ENCODE measurements around the gene SAC3D1. TPM values are rescaled to one million over a fixed set of nuclear protein-coding genes. Genes with fewer than 3 reads are reported as not detected.
"Not testable (repeated sequence)": the region's sequence is repeated elsewhere in the genome, so short reads cannot be mapped to it uniquely, and the experiment has no call there.

SAC3D1 gene
- total RNA-seq, 2 experiments from 2014 or later: 18.3 to 20.5 TPM

- CTCF ChIA-PET: no interaction called here
- POLR2A ChIA-PET: no interaction called here
Observed at GRCh38 chr11:65019824-65020223, 21.2 kb upstream of the SAC3D1 start.

DNA sequence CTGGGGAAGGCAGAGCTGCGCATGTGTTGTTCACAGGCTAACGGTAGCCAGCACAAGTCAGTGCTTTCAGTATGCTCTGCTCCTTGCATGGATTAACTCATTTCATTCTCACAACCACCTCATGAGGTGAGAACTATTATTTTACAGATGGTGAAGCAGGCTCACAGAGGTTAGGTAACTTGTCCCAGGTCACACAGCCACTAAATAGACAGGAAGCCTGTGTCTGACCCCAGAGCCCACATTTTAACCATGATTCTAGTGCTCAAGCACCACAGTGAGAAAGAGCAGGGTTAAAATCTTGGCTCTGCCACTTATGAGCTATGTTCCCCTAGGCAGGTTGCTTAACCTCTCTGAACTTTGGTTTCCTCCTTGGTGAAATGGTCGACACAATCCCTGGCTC, 20.0 kb upstream of the SAC3D1 start:
- POLR2A ChIA-PET: no interaction called here
- CTCF ChIA-PET: interaction anchor here (0.7 kb wide), 1 partner anchor 66 kb away, joined by 3 read pairs; no protein-coding TSS in a partner anchor

DNA sequence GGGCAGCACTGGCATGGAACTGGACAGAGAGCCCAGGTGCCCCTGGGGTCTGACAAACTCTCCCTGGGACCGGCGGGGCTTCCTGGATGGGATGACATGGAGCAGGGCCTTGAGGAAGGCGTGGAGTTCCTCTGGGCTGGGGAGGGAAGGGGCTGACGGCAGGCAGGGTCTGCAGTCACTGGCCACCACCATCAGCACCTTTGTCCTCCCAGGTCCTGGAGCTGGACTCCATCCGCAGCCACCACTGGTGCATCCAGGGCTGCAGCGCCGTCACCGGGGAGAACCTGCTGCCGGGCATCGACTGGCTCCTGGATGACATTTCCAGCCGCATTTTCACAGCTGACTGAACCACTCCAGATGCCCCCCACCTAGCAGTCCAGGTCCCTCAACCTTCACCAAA, 19.5 kb upstream of the SAC3D1 start:
- POLR2A ChIA-PET: no interaction called here
- CTCF ChIA-PET: no interaction called here

- POLR2A ChIA-PET, CTCF ChIA-PET: not testable (repeated sequence)
Observed at GRCh38 chr11:65023502-65023901, 17.5 kb upstream of the SAC3D1 start.

DNA sequence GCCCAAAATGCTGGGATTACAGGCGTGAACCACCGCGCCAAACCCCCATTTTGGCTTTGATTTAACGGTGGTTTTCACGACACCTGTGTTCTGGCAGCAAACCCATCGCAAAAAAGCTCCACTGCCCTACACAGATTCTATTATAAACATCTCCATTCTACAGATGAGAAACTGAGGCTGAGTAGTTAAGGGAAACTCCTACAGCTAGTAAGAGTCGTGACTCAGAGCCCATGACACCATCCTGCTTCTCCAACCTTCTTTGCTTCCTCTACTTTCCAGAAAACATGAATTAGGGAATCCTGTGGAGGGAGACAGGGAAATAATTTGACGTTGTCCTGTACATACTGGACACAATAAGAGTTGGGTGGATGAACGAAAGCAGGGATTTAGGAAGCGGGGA, 14.2 kb upstream of the SAC3D1 start:
- CTCF ChIA-PET: interaction anchor here (1.0 to 2.7 kb wide), 6 partner anchors 9 to 180 kb away, joined by 3 to 19 read pairs (median 4); partner anchors contain the start of genes ARL2 and SAC3D1
- POLR2A ChIA-PET: interaction anchor here (0.9 to 1.0 kb wide), 2 partner anchors 12 to 90 kb away, joined by 3 read pairs; partner anchors contain the start of gene ARL2

DNA sequence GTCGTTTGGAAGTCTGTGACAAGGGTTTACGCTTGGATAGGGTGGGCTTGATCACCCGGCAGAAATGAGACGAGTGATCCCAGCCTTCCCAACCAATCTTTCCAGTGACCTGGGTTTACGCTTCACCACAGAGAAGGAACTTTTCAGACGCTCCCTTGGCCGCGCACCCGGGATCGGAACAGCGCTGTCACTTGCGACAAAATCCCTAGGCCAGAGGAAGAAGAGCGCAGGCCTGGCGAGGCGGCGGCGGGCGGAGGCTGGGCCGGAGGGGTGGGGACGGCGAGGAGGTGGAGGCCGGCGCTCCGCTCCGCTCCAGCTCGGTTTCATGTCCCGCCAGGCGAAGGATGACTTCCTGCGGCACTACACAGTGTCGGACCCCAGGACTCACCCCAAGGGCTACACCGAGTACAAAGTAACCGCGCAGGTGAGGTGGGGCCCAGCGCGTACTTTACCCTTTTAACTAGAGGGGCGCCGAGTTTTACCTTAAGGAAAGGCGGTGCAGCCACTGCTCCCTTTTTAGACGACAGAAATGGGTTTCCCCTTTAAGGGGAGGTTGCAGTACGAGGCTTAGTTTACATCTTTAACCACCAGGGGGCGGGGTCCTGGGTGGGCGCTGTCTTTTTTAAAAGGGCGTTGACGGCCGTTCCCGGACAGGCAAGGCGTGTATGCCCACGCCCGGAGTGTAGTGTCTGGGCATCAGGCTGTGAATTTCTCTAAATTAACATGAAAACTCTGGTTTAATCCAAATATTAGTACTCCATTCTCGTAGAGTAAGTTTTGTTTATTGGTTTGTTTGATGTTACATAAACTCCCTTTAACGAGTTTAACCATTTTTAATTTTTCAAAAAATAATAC, 13.6 kb upstream of the SAC3D1 start, which contains the start of gene SNX15:
Gene SNX15 (plus strand): TSS at position 227 of the 855 bp plus-strand sequence. CDS start 99 bp downstream, at position 326.
- CTCF ChIA-PET: interaction anchor here (1.0 to 2.7 kb wide), 6 partner anchors 10 to 180 kb away, joined by 3 to 19 read pairs (median 4); partner anchors contain the start of genes ARL2 and SAC3D1
- POLR2A ChIA-PET: interaction anchor here (0.5 to 1.0 kb wide), 2 partner anchors 12 to 89 kb away, joined by 3 to 6 read pairs; no protein-coding TSS in a partner anchor

DNA sequence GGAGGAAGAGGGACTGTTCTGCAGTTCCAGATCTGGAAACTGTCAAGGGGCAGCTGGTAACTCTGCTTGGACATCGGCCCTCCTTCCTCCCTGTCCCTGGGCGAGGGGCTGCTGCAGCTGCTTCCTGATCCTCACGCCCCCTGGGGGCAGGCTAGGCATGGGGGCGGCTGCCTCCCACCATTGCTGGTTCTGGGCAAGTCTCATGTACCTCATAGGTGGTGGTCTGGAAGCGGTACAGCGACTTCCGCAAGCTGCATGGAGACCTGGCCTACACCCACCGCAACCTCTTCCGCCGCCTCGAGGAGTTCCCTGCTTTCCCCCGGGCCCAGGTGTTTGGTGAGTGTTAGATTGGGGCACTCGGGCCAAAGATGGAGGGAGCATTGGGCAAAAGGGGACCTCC, 8.8 kb upstream of the SAC3D1 start:
- ChIA-PET POLR2A (no interaction called here), CTCF (interaction anchor here (0.7 kb wide), 1 partner anchor 18 kb away, joined by 3 read pairs; the partner anchor contains the start of gene ARL2)

GRCh38 chr11:65034423-65034822, 6.6 kb upstream of the SAC3D1 start:
- ChIA-PET POLR2A (interaction anchor here (0.5 kb wide), 1 partner anchor 79 kb away, joined by 3 read pairs; no protein-coding TSS in a partner anchor), CTCF (interaction anchor here (1.3 kb wide), 1 partner anchor 20 kb away, joined by 4 read pairs; no protein-coding TSS in a partner anchor)

- CTCF ChIA-PET: no interaction called here
- POLR2A ChIA-PET: no interaction called here
Observed at GRCh38 chr11:65035579-65035978, 5.4 kb upstream of the SAC3D1 start.

DNA sequence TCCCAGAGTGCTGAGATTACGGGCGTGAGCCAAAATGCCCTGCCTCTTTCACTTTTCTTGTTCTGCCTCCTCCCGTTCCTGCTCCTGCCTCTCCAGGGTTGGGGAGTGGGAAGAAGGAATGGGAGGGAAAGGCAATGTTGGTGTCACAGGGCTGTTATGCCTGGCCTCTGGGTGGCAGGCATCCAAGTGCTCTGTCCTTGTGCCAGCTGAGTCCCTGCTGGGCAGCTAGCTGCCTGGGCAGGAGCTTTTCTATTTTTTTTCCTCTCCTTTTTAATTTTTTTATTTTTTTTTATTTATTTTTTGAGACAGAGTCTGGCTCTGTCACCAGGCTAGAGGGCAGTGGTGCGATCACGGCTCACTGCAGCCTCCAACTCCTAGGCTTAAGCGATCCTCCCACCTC, 4.1 kb upstream of the SAC3D1 start:
- ChIA-PET POLR2A (interaction anchor here (0.8 kb wide), 1 partner anchor 178 kb away, joined by 3 read pairs; no protein-coding TSS in a partner anchor), CTCF (no interaction called here)

DNA sequence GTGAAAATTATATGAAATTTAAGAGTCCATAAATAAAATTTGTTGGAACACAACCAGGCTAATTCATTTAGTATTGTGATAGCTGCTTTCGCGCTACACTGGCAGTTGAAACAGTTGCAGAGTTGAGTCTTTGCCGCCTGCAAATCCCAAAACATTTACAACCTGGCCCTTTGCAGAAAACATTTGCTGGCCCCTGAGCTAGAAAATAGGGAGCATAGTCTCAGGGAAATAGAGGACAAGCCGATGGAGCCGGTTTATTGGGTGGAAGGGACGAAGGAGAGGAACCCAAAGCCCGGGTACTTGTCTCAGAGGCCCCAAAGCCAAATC, 527 bp upstream of the SAC3D1 start:
- ChIA-PET POLR2A (no interaction called here), CTCF (interaction anchor here (1.0 to 2.3 kb wide), 6 partner anchors 10 to 179 kb away, joined by 3 to 10 read pairs (median 3); partner anchors contain the start of genes ARL2 and SNX15)

DNA sequence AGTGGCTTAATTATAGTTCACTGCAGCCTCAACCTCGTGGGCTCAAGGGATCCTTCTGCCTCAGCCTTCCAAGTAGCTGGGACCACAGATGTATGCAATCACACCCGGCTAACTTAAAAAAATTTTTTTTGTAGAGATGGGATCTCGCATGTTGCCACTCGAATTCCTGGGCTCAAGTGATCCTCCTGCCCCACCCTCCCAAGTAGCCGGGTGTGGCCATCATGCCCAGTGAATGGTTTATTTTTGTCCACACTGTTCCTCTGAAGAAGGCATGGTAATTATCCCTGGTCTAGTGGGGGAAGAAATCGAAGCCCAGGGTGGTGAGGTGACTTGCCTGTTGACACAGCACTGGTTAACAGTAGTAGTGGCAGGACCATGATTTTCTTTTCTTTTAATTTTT, 1.9 kb downstream of the SAC3D1 start:
- ChIA-PET CTCF (interaction anchor here (0.7 to 1.2 kb wide), 2 partner anchors 28 to 68 kb away, joined by 3 read pairs; no protein-coding TSS in a partner anchor), POLR2A (no interaction called here)

DNA sequence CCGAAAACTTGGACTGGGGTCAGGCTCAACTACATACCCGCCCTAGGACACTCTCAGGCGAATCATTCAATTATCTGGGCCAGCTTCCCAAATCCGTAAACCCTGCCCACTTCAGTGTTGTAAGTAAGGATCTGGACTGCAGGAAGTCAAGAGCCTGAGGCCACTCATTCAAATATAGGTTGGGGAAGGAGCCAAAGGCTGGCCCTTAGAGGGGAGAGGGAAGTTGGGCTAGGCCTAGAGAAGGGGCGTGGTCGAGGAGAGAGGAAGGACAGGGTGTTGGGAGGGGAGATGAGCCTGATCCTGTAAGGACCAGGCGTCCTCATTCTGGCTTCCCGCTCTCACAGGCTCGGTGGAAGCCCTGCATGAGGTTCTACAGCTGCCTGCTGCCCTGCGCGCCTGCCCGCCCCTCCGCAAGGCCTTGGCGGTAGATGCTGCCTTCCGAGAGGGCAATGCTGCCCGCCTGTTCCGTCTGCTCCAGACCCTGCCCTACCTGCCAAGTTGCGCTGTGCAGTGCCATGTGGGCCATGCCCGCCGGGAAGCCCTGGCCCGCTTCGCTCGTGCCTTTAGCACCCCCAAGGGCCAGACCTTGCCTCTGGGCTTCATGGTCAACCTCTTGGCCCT, 3.0 kb downstream of the SAC3D1 start:
- ChIA-PET POLR2A (no interaction called here), CTCF (no interaction called here)

DNA sequence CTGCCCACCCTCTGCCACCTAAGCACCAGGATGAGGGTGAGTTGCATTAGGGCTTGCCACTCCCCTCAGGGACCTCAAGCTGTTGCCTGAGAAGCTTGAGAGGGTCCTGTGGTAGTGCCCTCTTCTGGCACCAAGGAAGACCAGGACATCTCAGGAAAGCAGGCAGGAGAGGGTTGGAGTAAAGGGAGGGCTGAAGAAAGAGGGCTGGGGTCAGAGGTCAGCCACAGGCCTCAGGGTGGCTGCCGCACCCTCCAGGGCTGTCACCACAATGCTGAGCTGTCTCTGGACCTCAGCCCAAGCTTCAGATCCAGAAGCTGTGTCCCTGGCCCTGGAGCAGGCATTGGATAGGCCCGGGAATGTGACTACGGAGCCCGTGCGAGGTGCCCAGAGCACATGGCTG, 4.1 kb downstream of the SAC3D1 start:
- POLR2A ChIA-PET: interaction anchor here (0.6 kb wide), 1 partner anchor 32 kb away, joined by 3 read pairs; no protein-coding TSS in a partner anchor
- CTCF ChIA-PET: interaction anchor here (0.7 kb wide), 1 partner anchor 32 kb away, joined by 3 read pairs; the partner anchor contains the start of gene ARL2

DNA sequence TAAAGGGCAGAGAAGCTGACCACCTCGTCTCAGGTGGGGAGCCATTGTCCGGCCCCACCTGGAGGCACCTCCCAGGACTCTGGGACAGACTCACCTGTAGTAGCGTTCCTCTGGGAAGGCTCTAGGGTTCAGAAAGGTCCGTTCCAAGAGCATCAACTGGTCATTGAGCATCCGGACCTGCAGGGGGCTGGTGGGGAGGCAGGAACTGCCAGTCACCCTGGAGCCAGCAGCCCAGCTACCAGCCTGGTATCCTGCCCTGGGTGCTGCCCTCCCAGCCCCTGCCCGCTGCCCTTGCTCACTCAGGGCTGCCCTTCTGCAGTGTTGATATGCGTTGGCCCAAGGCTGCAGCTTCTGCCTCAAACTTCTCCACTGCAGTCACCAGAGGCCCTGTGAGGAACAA, 4.7 kb downstream of the SAC3D1 start:
- CTCF ChIA-PET: interaction anchor here (0.6 to 0.7 kb wide), 2 partner anchors 32 to 119 kb away, joined by 3 read pairs; partner anchors contain the start of gene ARL2
- POLR2A ChIA-PET: no interaction called here

GRCh38 chr11:65047581-65048422, 6.8 kb downstream of the SAC3D1 start:
- ChIA-PET POLR2A (no interaction called here), CTCF (interaction anchor here (0.8 kb wide), 1 partner anchor 34 kb away, joined by 3 read pairs; the partner anchor contains the start of gene ARL2)

GRCh38 chr11:65051398-65051858, 10.4 kb downstream of the SAC3D1 start:
- CTCF ChIA-PET: interaction anchor here (1.0 to 1.9 kb wide), 2 partner anchors 11 to 32 kb away, joined by 3 to 6 read pairs; partner anchors contain the start of gene SAC3D1
- POLR2A ChIA-PET: no interaction called here

GRCh38 chr11:65053827-65054508, 13.0 kb downstream of the SAC3D1 start:
- CTCF ChIA-PET: interaction anchor here (0.8 kb wide), 1 partner anchor 41 kb away, joined by 6 read pairs; no protein-coding TSS in a partner anchor
- POLR2A ChIA-PET: interaction anchor here (0.6 kb wide), 1 partner anchor 328 kb away, joined by 14 read pairs; no protein-coding TSS in a partner anchor
